ENCODE results near the gene GLYAT.
"Not testable (repeated sequence)": the region's sequence is repeated elsewhere in the genome, so short reads cannot be mapped to it uniquely, and the experiment has no call there.

GLYAT gene

DNA sequence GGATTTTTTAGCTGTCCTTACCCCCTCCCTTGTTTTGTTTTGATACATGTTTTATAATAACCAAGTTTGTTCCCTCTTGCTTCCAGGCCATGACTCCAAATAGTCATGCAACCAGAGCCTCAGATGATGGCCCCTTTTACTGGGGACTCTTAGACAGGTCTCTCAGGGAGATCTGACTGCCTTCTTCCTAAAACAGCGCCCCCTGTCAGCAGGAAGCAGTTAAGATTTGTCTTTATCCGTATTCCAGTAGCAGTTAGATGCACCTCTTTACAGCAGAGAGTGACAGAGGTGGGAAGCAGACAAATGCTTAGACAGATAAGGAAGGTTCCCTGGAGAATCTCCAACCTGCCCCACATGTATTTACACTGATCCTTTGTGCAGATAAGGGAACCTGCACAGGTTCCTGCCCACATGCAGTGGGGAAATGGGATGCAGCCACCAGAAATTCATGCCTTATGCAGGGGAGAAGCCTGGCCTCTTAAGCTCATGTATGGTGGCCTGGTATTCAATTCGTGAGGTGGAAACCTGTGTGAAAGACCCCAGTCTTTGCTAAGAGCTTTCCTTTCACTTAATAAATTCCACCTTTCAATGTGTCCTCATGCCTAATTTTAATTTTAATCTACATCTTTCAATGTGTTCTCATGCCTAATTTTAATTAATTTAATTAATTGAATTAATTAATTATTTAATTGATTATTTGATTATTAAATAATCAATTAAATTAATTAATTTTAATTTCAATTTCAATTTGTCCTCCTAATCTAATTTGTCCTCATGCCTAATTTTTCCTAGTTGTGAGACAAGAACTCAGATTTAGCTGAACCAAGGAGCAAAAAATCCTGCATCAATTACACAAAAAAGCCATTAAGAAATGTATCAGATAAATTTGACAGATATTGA, 11.5 kb upstream of the GLYAT start:
- no peak for DNase-seq

GRCh38 chr11:58742140-58742539, 10.4 kb upstream of the GLYAT start:
- DNase-seq: no peak

DNA sequence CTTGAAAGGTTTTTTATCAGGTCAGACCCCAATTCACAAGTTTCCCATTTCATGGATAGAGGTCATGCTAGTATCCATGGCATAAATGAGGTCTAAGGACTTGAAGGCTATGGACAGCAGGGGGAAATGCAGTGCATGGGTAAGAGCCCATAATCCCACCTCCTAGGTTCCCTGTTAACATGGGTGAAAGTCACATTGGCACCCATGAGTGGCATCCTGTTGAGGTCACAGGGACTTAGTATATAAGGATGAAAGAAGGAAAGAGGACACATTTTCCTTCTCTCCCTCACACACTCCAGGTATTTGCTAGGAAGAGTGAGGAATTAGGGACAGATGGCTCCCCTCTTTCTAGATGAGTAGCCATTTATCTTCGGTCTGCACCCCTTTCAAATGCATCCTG, 9.4 kb upstream of the GLYAT start:
- no peak for DNase-seq

DNA sequence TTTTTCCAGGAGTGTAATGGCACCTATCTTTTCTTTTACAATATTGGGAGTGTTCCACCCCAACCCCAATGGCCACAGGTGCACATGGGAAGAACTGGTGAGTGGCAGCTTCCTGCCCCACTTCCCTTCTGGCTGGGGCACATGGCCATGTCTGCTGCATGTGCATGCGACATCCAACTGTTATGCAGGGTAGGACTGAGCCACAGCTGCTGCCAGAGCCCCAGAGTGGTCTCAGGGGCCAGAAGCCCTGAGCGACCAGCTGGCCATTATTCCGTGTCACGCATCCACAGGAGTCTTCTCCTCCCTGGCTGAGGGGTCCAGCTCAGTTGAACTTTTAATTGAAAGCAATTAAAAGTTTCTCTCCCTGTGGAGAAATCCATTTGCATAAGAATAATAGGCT, 8.7 kb upstream of the GLYAT start:
- DNase-seq: no peak

DNA sequence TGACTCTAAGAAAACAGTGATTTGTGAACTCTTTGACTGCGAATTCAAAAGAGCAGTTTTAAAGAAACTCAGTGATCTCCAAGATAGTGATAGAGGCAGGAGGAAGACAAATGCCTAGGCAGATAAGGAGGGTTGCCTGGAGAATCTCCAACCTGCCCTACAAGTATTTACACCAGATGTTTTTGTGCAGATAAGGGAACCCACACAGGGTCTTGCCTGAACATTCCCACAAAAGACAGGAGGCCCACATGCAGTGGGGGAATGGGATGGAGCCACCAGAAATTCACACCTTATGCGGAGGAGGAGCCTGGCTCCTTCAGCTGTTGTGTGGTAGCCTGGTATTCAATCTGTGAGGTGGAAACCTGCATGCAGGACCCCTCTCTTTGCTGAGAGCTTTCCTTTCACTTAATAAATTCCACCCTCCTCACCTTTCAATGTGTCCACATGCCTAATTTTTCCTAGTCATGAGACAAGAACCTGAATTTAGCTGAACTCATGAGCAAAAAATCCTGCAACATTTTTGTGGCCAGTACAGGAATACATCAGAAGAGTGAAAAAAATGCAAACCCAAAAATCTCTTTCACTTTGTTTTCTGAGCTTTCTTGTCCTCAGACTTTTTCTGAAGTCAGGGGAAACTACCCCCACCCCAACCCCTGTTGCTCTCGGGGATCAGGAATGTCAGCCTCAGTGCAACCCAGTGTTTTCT, 8.1 kb upstream of the GLYAT start:
- DNase-seq: no peak

- no peak for DNase-seq
Measured at GRCh38 chr11:58734681-58735490, 3.1 kb upstream of the GLYAT start.

DNA sequence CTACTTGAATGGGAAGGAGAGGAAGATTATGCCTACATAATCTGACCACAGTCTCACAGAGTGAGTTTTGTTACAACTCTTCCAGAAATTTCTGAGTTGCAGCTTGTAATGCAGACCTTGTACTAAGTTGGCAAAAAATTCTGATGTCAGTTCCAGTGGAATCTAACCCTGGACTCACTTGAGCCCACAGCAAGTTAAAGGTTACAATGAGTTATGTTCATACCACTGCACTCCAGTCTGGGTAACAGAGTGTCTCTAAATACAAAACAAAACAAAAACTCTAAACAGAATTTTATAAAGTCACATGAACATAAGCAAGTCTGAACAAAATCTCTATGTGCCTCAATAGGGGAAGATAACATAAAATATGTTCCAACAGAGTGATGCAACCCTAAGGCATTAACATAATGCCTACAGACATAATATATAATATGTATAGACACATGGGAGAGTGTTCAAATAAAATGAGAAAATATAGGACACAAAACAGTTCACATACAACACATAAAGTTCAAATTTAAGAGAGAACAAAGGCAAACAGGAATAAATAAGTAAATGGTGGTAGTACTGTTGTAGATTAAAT, 1.1 kb downstream of the GLYAT start:
- no peak for DNase-seq

DNA sequence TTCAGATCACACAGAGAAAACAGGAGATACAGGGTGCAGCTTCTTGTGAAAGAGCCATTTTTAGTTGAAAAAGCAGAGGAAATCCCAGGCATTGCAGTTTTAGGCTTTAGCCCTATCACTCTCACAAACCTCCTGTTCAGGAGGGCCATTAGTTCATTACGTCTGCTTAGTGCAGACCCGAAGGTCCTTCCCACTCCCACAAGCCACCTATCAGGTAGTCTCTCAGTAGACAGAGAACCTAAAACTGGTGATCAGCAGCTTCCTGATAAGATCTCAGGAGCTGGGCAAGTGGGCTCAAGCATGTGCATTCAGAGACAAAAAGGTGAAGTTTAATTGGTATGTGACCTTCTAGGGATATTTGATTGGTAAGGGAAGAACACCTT, 4.3 kb downstream of the GLYAT start:
- no peak for DNase-seq

- DNase-seq: no peak
Measured at GRCh38 chr11:58726737-58727414, 4.9 kb downstream of the GLYAT start.

DNA sequence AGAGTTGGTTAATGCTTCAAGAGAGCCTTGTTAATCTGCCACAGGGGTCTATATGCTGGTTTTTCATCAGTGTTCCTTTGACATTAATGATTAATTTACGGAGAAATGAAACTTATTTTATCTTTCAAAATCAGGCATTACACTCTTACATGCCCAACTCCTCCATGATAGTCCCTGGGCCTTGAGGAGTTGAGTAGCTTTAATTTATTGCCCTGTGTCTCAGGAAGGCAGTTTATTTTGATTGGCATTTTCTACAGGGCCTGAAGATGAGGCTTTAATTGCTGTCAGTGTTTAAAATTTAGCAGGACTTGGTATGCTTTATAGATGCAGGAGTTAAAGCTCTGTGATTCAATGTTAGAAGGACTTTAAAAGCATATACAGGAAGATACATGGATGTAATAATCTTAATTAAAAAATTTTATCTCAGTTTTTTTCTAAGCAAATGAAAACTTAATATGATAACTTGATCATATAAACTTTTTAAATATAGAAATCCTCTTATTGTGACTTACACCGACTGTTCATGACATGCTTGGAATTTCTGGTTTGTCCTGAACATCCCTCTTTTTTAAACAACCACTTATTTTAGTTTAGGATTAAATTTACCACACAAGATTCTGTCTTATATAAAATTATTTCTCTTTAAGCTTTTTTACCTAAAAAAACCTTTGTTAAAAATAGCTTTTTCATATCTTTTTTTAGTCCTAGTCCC, 12.2 kb downstream of the GLYAT start:
- no peak for DNase-seq

GRCh38 chr11:58712531-58712930, 19.2 kb downstream of the GLYAT start:
- no peak for DNase-seq

DNA sequence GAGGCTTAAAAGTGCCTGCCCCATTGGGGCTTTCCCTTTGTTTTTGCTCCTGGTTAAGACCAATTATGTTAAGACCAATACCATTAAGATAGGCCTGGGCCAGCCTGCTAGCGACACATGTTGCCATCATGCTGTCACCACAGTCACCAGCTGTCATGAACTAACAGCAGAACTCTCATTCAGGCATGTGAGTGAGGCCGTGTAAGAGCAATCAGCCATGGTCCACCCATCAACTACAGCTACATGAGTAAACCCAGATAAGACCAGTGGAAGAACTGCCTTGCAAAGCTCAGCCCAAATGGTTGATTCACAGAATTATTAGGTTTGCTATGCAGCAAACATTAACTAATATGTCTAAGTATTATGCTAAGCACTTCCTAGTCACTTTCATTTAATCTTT, 19.9 kb downstream of the GLYAT start:
- no peak for DNase-seq

DNA sequence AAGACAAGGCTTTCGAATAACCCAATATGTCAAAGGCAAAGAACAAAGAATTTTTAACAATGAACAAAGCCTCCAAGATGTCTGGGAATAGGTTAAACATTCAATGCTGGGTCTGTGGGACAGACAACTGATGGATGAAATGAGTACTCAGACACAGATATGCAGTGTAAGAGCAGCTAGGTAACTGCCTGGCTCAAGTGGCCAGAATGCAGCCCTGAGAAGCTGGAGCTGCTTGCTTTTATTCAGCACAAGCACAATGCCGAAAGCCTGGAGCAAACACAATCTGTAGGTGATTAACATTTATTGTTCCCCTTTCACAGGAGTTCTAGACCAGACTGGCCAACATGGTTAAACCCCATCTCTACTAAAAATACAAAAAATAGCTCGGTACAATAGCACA, 24.0 kb downstream of the GLYAT start:
- DNase-seq: no peak

DNA sequence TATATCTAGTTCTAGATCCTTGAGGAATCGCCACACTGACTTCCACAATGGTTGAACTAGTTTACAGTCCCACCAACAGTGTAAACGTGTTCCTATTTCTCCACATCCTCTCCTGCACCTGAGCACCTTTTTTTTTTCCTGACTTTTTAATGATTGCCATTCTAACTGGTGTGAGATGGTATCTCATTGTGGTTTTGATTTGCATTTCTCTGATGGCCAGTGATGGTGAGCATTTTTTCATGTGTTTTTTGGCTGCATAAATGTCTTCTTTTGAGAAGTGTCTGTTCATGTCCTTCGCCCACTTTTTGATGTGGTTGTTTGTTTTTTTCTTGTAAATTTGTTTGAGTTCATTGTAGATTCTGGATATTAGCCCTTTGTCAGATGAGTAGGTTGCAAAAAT, 34.9 kb downstream of the GLYAT start:
- DNase-seq: not testable (repeated sequence)

DNA sequence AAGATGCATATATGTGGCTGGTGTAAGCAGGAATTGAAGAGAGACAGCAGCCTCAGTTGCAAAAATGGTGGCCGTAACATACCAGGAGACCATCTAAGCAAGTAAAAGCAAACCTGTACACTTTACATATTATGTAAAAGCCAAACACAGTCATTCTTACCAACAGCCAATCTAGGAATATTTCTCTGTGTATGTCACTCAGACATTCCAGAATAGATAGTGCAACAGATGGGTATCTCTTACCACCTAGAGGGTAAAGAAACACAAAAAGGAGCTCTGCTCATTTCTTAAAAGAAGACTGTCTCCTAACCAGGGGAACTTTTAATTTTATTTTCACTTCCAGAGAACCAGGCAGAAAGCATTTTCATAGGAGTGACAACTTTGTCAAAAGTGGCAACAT, 38.7 kb downstream of the GLYAT start:
- DNase-seq: no peak

DNA sequence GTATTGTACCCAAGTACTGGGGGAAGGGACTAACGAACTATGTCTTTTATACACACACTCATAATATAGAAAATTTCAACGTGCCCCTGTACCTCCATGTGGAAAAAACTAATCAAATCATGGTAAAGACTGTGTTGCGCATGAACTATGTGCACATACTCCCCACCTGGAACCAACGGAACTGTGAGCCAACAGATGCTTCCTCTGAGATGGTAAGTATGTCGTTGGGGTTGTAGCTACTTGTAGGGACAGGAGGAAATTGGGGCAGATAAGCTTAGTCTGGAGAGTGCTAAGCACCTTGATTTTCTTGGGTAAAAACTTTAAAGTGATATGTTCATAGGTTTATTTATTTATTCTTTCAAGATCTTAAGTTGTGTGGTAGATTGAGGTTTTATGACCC, 40.1 kb downstream of the GLYAT start:
- no peak for DNase-seq

DNA sequence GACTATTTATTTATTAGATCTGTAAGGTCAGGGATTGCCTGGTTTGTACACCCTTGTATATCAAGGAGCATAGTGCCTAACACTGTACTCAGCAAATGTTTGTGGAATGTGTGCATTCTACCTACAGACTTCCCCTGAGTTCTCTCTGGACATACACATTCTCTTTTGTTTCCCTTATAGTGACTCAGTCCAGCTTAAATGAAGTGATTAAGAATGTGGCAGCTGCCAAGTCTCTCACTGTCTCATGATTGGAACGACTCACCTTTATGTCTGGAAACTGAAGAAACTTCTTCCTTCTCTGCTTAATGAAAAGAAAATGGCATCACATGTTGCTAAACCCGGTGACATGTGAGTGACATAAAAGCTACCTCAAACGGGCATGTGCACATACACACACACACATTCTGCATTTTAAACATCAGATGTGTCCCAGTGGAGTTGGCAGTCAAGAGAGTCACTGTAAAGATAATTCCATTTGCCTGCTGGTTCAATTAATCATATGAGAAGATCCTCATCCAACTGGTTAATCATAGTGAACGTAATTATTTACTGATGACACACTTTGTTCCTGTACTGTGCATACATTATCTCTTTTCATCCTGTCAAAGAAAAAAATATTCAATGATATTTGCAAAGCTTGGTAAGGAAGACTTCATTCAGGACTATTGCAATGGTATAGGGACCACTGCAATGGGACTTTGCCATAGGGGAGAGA, 42.8 kb downstream of the GLYAT start:
- no peak for DNase-seq

DNA sequence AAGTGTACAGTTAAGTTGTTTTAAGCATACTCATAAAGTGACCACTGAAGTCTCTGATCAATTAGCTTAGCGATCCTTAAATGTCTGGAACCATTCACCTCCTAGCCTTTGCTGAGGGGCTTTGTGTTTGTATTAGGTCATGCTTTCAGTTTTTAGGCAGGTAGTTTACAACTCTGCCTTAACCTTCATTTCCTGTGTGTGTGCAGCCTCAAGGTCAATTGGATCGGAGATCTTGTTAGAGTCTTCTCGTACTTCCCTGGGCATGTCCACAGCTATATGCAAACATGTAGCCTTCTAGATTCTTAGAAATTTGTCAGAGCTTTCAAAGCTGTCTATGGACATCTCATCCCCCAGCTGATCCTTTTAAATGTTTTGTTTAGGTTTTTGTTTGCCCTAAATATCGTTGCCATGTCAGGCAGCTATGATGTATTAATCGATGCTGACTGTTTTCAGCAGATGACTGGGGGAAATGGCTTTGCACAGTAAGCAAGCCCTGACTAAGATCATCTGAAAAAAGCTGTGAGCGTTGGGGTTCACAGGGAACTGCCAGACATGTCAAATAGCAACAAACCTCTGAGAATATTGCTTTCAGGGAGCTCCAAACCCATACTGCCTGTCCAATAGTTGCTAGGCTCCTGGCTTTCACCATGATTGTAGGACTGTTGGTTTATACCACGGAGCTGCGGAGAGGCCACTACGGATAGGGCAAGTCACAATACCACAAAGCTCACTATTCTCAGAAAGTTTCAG, 45.6 kb downstream of the GLYAT start:
- DNase-seq: no peak

- DNase-seq: not testable (repeated sequence)
Measured at GRCh38 chr11:58682660-58683059, 49.1 kb downstream of the GLYAT start.

DNA sequence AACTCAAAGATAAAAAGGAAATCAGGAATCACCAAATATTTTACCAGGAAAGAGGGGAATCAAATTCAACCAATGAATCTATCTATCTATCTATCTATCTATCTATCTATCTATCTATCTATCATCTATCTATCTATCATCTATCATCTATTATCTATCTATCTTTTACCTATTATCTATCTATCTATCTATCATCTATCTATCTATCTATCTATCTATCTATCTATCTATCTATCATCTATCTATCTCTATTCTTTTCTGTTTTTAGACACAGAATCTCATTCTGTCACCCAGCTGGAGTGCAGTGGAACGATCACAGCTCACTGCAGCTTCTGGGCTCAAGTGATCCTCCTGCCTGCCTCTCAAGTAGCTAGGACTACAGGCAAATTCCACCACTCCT, 54.2 kb downstream of the GLYAT start:
- not testable (repeated sequence) for DNase-seq

Measured in fibroblast of skin of right quadriceps (primary cell).